Muscle of back (tissue), 13 donors: ENCODE measurements around the gene OCLN. TPM values are rescaled to one million over a fixed set of nuclear protein-coding genes. Genes with fewer than 3 reads are reported as not detected.
A peak's percentile ranks its signal among the peaks of the same experiment; 100 is the strongest.
"Not testable (repeated sequence)": the region's sequence is repeated elsewhere in the genome, so short reads cannot be mapped to it uniquely, and the experiment has no call there.

Experiments
- DNase-seq, 3 donors: peaks; one replicate each; pipeline versions ENCODE4 v3.0.0 to v3.0.0-alpha.2; 2013
- long read RNA-seq, 9 donors: transcript quantifications; one replicate each; lab custom pipeline, GENCODE V29; 2026
- polyA plus RNA-seq, 10 donors: library from polyadenylated mRNA; unstranded; fragments of 120-200 nt; gene quantifications; one replicate each; pipeline ENCODE4 v1.2.1, GENCODE V29; 2013; ENCODE audit not compliant: insufficient read length in 10 of 10

OCLN gene
- 1 to 10 TPM in 9 of 10 donors, under 1 TPM in 1; 0.81 to 5.2 (median 2.1) TPM for polyA plus RNA-seq
- long read RNA-seq, donor 1 = 0 reads
- long read RNA-seq, donor 2 = 0 reads
- long read RNA-seq, donor 3 = 0 reads
- long read RNA-seq, donor 4 = 0 reads
- long read RNA-seq, donor 5 = 0 reads
- long read RNA-seq, donor 6 = 0 reads
- long read RNA-seq, donor 7 = 0 reads
- long read RNA-seq, donor 8, partial matches to known transcripts = 0 of 1 reads
- long read RNA-seq, donor 8, other reads (novel, unspliced or antisense) = 0 of 1 reads
- long read RNA-seq, donor 9 = 0 reads

DNA sequence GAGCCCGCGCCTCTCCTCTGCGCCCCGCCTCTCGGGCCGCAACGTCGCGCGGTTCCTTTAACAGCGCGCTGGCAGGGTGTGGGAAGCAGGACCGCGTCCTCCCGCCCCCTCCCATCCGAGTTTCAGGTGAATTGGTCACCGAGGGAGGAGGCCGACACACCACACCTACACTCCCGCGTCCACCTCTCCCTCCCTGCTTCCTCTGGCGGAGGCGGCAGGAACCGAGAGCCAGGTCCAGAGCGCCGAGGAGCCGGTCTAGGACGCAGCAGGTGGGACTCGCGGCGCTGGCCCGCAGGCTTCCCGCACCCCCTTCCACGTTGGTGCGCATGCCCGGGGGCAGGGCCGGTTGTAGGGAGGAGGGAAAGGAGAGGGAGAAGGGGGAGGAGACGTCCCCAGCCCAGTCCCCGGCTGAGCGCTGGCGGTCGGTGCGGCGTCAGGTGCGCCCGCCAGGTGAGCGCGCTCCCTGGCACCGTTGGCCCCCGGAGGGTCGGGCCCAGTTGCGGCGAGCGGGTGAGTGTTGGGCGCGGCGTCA is at the start of gene OCLN:
Gene OCLN (plus strand): TSS at position 400 of the 532 bp plus-strand sequence. CDS start 11,455 bp downstream, outside the sequence.
- peak in 2 of 3 donors; percentile 9 to 41 for DNase-seq

DNA sequence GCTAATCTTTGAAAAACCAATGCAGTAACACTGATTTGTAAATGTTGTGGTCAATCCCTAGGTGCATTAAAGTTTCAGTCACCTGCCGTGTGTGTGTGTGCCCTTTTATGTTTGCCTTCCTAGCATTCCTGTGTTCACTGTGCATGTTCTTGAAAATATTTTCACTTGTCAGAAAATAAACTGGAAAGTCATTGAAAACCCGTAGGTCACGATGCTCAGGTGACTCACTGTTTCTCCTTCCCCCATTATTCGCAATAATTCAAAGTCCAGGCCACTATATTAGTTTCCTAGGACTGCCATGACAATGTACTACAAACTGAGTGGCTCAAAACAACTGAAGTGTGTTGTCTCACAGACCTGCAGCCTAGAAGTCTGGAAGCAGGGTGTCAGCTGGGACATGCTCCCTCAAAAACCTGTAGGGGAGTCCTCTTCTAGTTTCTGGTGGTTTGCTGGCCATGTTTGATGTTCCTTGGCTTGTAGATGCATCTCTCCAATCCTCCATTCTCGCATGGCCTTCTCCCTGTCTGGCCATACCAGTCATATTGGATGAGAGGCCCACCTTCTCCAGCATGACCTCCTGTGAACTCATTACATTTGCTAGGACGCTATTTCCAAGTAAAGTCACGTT is 48.3 kb upstream of the OCLN start:
- no peak for DNase-seq

DNA sequence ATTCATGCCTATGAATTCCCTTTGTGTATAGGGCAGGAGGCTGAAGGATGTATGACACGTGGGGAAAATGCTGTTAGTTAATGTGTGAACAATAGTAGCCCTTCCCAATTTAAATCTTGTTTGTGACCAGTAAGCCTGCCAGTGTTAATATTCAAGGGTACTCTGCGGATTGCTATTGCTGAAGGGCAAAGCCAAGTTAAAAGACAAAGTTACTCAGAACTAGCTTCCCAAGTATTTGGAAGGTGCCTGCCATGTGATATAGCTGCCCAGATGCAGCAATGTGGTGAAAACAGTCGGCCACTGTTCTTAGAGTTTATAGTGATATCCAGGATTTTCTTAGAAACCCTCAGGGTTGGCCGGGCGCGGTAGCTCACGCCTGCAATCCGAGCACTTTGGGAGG is 43.1 kb upstream of the OCLN start:
- DNase-seq = no peak

- peak in 1 of 3 donors; percentile 59 for DNase-seq
These were observed 42.5 kb upstream of the OCLN start for GRCh38 chr5:69450116-69450515.

- not testable (repeated sequence) for DNase-seq
These were observed 42.1 kb upstream of the OCLN start for GRCh38 chr5:69450527-69450926.

DNA sequence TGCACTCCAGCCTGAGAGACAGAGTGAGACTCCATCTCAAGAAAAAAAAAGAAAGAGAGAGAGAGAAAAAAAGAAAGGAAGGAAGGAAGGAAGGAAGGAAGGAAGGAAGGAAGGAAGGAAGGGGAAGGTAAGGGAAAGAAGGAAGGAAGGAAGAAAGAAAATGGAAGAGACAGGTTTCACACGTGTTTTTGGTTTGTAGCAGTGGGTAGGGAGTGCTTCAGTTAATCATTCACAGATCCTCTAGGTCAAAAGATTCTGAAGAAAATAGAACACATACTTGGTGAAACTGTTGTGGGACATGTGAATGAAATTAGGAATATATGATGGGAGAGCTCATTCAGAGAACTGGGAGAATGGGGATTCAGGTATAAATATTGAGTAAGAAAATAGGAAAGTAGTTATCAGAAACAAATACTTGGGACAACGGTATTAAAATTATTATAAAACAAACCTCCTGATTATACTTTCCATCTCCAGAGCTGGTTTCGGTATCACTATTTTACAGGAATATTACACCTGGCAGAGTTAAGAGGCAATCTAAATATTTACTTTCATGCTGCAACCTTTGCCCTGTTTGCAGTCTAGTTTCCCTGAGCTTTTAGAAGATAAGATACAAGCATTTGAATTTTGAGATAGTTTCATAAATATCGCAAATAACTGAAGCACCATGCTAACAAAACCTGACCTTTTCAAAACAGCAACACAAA is 40.5 kb upstream of the OCLN start:
- DNase-seq = no peak

- not testable (repeated sequence) for DNase-seq
These were observed 39.1 kb upstream of the OCLN start for GRCh38 chr5:69453487-69453886.

- DNase-seq = no peak
These were observed 37.9 kb upstream of the OCLN start for GRCh38 chr5:69454460-69455249.

GRCh38 chr5:69455428-69455988 is 37.1 kb upstream of the OCLN start:
- DNase-seq = not testable (repeated sequence)

DNA sequence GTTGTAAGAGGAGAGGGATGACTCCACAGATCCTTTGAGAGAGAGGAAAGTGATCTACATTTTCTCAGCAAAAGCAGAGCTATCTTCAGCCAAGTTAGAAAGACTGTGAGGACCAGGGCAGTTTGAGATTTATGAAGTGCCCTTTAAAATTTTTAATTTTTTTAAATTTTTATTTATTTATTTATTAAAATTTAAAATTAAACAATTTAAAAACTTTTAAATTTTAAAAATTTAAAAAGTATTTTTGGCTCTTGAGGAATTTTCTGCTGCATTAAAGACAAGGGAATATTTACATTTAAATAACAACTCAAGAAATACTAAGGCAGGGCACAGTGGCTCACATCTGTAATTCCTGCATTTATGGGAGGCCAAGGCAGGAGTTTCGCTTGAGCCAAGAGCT is 30.4 kb upstream of the OCLN start:
- DNase-seq = no peak

GRCh38 chr5:69466375-69466774 is 26.2 kb upstream of the OCLN start:
- not testable (repeated sequence) for DNase-seq

- no peak for DNase-seq
These were observed 25.0 kb upstream of the OCLN start for GRCh38 chr5:69467442-69468225.

- DNase-seq = no peak
These were observed 24.0 kb upstream of the OCLN start for GRCh38 chr5:69468631-69469030.

DNA sequence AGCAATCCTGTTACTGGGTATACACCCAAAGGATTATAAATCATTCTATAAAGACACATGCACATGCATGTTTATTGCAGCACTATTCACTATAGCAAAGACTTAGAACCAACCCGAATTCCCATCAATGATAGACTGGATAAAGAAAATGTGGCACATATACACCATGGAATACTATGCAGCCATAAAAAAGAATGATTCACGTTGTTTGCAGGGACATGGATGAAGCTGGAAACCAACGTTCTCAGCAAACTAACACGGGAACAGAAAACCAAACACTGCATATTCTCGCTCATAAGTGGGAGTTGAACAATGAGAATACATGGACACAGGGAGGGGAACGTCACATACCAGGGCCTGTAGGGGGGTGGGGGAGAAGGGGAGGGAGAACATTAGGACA is 21.1 kb upstream of the OCLN start:
- DNase-seq = not testable (repeated sequence)

- not testable (repeated sequence) for DNase-seq
These were observed 20.0 kb upstream of the OCLN start for GRCh38 chr5:69472535-69473143.

- DNase-seq = no peak
These were observed 15.4 kb upstream of the OCLN start for GRCh38 chr5:69477170-69477569.

DNA sequence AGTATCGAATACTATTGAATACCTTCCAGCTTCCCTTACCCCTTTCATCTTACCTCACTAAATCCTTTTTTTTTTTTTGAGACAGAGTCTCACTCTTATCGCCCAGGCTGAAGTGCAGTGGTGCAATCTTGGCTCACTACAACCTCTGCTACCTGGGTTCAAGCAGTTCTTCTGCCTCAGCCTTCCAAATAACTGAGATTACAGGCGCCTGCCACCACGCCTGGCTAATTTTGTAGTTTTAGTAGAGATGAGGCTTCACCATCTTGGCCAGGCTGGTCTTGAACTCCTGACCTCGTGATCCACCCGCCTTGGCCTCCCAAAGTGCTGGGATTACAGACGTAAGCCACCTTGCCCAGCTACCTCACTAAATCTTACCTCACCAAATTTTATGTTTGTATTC is 14.3 kb upstream of the OCLN start:
- not testable (repeated sequence) for DNase-seq

DNA sequence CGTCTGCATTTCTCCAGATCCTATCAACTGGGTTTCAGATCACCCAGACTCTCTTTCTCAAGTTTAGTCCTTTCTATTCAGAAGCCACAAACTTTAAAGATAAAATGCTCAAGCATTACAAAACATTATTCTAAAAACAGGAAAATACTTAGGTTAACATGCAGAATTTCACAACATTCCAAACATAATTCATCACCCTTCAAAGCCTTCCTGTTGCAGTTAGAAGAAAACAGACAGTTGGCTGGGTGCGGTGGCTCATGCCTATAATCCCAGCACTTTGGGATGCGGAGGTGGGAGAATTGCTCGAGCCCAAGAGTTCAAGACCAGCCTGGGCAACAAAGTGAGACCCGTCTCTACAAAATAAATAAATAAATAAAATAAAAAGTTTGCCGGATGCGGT is 7.7 kb upstream of the OCLN start:
- no peak for DNase-seq

- DNase-seq = no peak
These were observed 7.1 kb upstream of the OCLN start for GRCh38 chr5:69485471-69485870.

DNA sequence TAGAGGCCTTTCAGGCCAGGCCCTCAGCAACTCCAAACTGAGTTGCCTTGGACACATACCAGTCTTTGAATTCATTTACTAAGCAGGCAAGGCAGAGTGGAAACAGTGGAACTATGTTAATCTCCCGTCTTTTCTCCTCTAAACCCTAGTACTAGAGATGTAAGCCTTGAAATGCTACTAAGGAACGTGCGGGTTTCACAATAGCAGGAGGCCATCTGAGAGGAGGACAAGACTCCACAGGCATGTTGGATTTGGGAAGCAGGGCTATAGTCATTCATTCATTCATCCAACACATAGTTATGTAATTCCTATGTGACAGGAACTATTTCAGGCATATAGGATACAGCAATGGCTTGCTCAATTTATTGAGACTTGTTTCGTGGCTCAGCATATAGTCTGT is 3.3 kb upstream of the OCLN start:
- no peak for DNase-seq
